NCI-H2227 treated with DMSO at 0.1 percent for 48 hours (cell line): ENCODE measurements around the gene ZNG1C.
"Not testable (repeated sequence)": the region's sequence is repeated elsewhere in the genome, so short reads cannot be mapped to it uniquely, and the experiment has no call there.

Source experiments
- DNase-seq: peaks from one replicate; lab custom pipeline; 2025; lab: John Stamatoyannopoulos, UW

Gene ZNG1C

GRCh38 chr9:68342265-68343025 lies 100.7 kb downstream of the ZNG1C start:
- not testable (repeated sequence) for DNase-seq

GRCh38 chr9:68343242-68343641 lies 101.5 kb downstream of the ZNG1C start:
- not testable (repeated sequence) for DNase-seq

- DNase-seq = not testable (repeated sequence)
Observed at GRCh38 chr9:68343992-68344391, 102.2 kb downstream of the ZNG1C start.
